ENCODE measurements around the gene RPP30.
"Not testable (repeated sequence)": the region's sequence is repeated elsewhere in the genome, so short reads cannot be mapped to it uniquely, and the experiment has no call there.

The RPP30 gene

DNA sequence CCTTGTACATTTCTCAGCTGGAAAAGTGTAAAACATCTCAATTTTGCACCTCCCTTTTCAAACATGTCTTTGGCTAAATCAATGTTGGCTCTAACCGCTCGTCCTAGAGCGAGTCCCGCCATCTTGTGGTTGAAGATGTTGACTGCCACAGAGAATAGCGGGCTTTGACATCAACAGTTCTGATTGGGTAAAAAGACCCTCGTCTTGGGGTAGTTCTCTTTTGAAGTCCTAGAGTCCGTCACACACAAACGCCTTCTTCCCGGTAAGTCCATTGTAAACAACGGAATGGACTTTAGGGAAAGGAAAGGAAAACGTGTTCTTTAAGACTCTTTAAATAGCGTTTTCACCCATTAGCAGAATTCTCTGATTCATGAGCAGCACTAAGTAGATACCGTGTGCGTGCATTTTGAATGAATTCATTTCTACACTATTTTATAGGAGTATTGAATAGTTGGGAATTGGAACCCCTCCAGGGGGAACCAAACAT, 452 bp upstream of the RPP30 start:
- DNase-seq (ENCODE audit: low spot score): peak; percentile 72

DNA sequence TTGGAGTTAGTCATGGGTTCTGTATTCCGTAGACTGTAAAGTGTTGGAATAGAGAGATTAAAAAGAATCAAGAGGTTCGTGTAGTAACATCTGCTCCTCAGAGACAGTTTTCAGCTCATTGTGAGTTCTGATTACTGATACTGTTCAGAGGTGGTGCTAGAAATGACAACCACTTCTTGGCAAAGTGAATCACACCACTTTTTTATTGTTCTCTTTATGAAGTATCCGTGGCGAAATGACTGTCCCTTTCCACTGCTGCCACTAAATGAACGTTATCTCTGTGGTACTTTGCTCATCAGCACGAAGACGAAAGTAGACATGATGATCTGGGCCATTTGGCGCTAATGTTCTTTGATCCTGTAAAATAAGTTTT, 860 bp downstream of the RPP30 start:
- DNase-seq (ENCODE audit: low spot score): no peak

- DNase-seq (ENCODE audit: low spot score): no peak
These were observed 7.3 kb downstream of the RPP30 start for GRCh38 chr10:90879062-90879461.

DNA sequence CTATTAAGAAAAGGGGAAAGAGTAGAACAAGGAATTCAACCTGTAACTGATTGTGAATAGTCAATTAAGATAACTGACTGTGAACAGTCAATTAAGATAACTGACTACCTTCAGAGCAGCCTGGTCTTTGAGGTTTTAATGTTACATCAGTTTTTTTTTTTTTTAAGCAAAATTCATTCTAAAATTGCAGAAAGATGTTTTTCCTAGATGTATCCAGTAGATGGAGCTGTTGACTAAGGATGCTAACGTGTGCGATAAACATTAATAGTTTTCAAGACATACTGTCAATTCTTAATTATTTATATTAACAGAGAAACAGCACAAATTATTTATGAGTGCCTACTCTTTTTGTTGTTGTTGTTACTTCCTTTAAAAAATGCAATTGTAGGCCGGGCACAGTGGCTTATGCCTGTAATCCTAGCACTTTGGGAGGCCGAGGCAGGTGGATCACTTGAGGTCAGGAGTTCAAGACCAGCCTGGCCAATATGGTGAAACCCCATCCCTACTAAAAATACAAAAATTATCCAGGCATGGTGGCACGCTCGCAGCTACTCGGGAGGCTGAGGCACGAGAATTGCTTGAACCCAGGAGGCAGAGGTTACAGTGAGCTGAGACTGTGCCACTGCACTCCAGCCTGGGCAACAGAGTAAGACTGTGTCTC, 8.4 kb downstream of the RPP30 start:
- DNase-seq (ENCODE audit: low spot score): not testable (repeated sequence)

DNA sequence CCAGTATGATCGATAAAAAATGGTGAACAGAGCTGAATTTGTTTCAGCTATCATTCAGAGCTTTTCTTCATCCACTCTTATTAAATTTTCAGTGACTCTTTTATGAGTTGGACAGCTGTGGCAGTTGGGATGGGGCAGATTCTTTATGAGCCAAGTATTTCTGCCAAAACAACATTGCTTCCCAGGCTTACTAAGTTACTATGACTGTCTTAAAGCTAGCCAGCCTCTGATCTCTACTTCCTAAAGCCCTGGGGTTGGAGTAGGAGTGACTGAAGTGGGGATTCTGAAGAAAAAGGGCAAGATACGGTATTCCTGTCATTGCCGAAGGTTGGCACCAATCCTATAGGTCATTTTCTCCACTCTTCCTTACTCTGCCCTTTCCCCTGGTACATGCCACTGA, 12.7 kb downstream of the RPP30 start:
- DNase-seq (ENCODE audit: low spot score): no peak

DNA sequence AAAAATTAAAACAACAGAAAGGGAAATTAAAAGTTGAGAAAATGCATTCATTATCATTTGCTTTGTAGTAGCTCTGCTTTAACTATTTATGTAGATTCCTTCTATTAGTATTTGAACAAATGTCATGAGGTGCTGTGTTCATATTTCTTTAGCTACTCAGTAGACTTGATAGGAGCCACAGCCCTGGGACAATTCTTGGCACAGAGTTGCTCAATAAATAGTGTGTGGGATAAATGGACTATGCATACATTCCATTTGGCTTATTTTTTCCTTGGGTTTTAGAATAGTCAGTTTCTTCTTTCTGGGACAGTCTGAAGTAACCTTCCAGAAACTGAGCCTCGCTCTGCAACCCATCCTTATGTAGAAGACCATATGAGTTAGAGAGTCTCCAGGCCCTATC, 13.4 kb downstream of the RPP30 start:
- no peak for DNase-seq (ENCODE audit: low spot score)

DNA sequence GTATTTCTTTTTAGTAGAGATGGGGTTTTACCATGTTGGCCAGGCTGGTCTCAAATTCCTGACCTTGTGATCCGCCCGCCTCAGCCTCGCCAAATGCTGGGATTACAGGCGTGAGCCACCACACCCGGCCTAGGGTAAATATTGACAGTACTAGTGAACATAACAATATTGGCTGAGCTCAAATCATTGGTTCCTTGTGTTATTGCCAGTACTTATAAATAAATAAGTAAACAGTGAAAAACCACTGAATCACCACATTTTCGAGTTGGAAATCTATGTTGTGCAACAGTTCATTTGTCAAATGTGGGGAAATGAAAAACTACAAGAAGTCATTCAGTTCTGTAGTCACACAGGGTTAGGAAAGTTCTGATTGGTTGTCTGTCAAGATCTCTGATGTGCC, 15.8 kb downstream of the RPP30 start:
- DNase-seq (ENCODE audit: low spot score): no peak

DNA sequence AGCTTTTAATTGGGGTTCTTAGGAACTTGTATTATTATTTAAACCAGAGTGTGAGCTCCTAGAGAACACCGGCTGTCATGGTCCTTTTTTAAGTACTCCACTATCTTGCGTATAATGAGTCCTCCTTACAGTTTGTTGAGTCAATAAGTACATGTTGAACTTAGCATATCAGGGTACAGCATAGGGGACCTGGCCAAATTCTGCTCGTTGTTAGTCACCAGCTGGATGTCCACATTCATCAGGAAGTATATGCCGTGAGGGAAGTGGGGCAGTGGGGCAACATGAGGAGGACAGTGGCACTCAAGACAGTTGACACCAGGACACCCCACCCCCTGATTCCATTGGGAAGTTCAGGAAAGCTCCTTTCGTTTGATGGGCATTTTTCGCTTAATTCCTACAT, 16.6 kb downstream of the RPP30 start:
- no peak for DNase-seq (ENCODE audit: low spot score)

GRCh38 chr10:90889636-90890035, 17.9 kb downstream of the RPP30 start:
- DNase-seq (ENCODE audit: low spot score): no peak

DNA sequence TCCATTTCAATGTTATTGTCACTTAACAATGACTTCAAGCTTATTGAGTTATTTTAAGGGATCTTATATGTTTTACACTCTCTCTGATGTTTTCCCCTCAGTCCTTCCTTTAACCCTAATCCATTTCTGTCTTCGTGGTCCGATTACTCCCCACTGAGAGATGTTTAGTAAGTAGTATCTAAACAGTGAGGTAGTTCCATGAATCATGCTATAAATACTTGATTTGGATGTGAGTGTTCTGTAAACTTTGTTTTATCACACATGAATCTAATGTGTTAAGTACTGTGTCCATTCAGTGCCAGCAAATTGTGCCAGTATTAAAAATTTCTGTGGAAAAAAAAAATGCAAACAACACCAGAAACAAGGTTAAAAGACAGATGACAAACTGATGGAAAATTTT, 18.6 kb downstream of the RPP30 start:
- no peak for DNase-seq (ENCODE audit: low spot score)

DNA sequence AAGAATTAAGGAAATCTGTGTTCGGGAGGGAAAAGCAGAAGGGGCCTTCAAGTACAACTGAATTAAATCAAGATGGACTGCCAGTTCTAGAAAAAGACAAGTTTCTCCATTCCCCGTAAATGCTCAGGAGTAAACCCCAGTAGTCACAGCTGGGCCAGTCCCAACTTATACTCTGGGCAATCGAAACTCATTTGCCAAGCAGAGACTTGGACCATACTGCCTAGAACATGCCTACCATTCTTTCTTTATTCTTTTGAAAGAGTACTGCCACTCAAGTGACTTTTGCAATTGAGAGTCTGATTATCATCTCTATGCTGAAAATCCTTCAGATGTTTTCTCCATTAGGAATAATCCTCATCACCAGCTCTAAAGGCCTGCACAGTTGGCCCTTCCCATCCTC, 21.4 kb downstream of the RPP30 start:
- no peak for DNase-seq (ENCODE audit: low spot score)

DNA sequence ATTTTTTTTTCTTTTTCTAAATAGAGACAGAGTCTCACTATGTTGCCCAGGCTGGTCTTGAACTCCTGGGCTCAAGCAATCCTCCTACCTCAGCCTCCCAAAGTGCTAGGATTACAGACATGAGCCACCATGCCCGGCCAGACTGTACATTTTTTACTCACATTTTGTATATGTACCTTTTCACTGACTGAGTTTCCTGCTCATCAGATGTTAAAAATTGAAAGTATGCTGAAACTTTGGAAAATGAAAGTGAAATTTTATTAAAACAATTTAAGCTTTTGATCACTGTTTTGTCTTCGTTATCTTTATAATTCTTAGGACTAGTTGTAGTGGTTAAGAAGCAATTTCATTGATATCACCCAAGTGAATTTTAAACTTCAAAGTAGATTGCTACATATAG, 25.1 kb downstream of the RPP30 start:
- not testable (repeated sequence) for DNase-seq (ENCODE audit: low spot score)

- DNase-seq (ENCODE audit: low spot score): no peak
These were observed 34.2 kb downstream of the RPP30 start for GRCh38 chr10:90905925-90906324.

- DNase-seq (ENCODE audit: low spot score): no peak
These were observed 34.8 kb downstream of the RPP30 start for GRCh38 chr10:90906596-90906995.

DNA sequence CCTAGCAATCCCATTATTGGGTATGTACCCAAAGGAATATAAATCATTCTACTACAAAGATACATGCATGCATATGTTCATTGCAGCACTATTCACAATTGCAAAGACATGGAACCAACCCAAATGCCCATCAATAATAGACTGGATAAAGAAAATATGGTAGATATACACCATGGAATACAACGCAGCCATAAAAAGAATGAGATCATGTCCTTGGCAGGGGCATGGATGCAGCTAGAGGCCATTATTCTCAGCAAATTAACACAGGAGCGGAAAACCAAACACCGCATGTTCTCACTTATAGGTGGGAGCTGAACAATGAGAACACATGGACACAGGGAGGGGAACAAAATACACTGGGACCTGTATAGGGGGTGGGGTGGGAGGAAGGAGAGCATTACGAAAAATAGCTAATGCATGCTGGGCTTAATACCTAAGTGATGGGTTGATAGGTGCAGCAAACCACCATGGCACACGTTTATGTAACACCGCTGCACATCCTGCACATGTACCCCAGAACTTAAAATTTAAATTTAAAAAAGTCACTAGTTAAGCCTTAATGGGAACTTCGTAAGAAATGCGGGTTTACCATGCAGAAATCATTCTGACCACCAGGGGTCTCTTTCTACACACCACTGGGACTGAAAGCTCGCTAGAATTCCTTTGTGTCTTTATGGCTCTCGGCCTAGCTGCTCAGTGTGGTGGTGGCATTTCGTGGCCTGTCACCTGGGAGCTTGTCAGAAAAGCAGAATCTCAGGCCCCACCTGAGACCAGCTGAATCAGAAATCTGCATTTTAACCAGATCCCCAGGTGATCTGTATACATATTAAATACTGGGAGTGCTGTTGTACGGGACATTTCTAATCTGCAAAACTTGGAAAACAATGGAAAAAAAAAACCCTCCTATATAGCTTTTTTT, 39.6 kb downstream of the RPP30 start:
- DNase-seq (ENCODE audit: low spot score): peak; percentile 79

DNA sequence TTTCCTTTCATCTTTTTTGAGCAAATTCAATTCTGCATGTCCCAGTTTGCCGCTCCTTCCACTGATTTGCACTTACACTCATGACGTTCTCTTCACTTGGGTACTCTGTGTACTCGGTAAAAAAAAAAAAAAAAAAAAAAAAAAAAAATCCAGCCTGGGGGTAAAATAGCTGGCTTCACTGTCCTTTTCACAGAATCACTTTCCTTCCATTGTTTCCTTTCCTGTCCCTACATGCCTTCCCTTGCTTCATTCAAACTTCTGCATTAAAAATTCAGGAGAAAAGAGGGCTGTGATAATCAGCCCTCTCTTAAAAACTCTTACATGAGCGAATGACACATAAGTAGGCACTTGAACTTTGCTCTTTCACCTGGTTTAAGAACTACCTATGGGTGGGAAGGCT, 40.4 kb downstream of the RPP30 start:
- no peak for DNase-seq (ENCODE audit: low spot score)

DNA sequence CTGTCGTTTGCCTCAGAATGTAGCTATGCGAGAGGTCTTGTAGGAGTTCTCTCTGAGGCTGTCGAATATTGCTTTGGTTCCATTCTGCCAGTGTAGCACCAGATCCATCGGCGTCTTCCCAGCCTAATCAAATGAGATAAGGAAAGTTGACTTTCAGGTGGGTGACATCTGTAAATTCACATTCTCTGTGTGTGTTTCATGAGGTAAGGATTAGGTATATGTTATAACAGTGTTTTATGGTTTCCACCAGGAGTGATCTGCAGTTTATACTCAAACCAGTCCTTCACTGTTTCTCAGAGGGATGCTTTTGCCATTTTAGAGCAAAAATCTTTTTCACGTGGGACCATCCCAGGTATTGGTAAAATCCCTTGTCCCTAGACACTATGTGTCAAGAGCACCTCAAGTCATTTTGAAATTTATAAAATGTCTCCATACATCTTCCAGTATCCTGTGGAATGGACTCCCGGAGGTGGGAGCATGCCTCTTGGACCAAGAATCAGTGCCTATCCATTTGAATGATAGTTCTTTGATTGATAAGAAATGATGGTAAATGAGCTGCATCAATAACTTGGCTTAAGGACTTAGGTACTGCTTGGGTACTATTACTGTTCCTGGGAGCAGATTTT, 41.2 kb downstream of the RPP30 start:
- no peak for DNase-seq (ENCODE audit: low spot score)

- DNase-seq (ENCODE audit: low spot score): no peak
These were observed 42.1 kb downstream of the RPP30 start for GRCh38 chr10:90913774-90914420.

- DNase-seq (ENCODE audit: low spot score): no peak
These were observed 43.4 kb downstream of the RPP30 start for GRCh38 chr10:90914992-90915765.

GRCh38 chr10:90915766-90916075, 43.9 kb downstream of the RPP30 start:
- DNase-seq (ENCODE audit: low spot score): no peak

DNA sequence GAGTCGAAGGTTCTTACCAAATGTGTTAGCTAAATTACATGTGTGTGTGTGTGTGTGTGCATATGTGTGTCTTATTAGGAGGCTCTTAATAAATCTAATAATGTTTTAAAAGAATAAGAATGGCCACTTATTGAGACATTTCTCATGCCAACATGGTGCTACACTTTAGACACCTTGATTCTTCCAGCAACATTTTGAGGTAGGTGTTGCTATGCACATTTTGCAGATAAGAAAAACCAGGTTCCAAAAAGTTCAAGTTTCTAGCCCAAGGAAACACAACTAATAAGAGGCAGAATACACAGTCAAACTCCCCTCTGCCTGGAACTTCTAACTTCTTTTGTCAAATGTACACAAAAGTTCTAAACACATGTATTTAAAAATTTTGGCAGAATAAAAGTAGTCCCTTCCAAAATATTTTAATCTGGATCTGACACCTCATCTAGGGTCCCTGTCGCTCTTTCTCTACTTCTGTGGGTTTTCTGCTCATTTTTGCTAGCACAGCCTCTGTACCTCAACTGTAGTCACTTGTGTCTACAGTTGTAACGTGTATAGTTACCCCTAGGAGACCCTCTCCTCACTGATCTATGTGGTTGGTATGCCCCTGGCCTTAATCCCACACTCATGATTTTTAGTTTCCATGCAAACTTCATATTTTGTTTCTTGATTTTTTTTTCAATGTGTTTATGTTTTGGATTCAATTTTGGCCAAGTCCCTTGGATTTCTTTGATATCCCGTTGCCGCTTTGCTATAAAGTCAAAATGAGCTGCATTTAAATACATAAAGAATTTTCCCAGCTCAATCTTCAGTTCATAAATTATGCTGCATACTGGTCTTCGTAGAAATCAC, 44.8 kb downstream of the RPP30 start:
- no peak for DNase-seq (ENCODE audit: low spot score)

Measured in putamen (tissue), 1 donor.